ENCODE data around the gene HS3ST5. TPM values are rescaled to one million over a fixed set of nuclear protein-coding genes. Genes with fewer than 3 reads are reported as not detected.

HS3ST5 gene
- total RNA-seq, 4 donors from 2014 or later, result not detected

- intact Hi-C loops (cut with DNase I), result no loop called here
- H3K4me1 ChIP-seq, result no peaks in the 10 kb centered on the region
- H3K36me3 ChIP-seq, result no peaks in the 10 kb centered on the region
- no peaks in the 10 kb centered on the region for H3K9me3 ChIP-seq
- H3K27ac ChIP-seq, result no peak overlapping the region
- no peak overlapping the region for H3K4me3 ChIP-seq
- DNase-seq, result no peak
- no peaks in the 10 kb centered on the region for H3K27me3 ChIP-seq
- WGBS, 2 donors, result 80 to 94% methylated on average over 1 of the region's 1 CpG
- TF ChIP-seq POLR2A (IDR thresholded peaks at IDR 0.05), result no peak
- no peak for TF ChIP-seq CTCF (IDR thresholded peaks at IDR 0.05)
These were observed 278.9 kb downstream of the HS3ST5 start for GRCh38 chr6:114063956-114064355.

GRCh38 chr6:114062199-114062598 lies 280.6 kb downstream of the HS3ST5 start:
- intact Hi-C loops (cut with DNase I), result no loop called here
- TF ChIP-seq CTCF (IDR thresholded peaks at IDR 0.05) (no peak), POLR2A (IDR thresholded peaks at IDR 0.05) (no peak)
- Histone ChIP-seq H3K9me3 (no peaks in the 10 kb centered on the region), H3K4me1 (no peaks in the 10 kb centered on the region), H3K4me3 (no peak overlapping the region), H3K36me3 (no peaks in the 10 kb centered on the region), H3K27ac (no peak overlapping the region), H3K27me3 (no peaks in the 10 kb centered on the region)
- 63 to 70% methylated on average over 5 of the region's 5 CpGs for WGBS, 2 donors
- DNase-seq, result no peak

GRCh38 chr6:114061741-114062140 lies 281.1 kb downstream of the HS3ST5 start:
- no peaks in the 10 kb centered on the region for H3K27me3 ChIP-seq
- TF ChIP-seq CTCF (IDR thresholded peaks at IDR 0.05) (no peak), POLR2A (IDR thresholded peaks at IDR 0.05) (no peak)
- 89 to 97% methylated on average over 3 to 4 of the region's 4 CpGs for WGBS, 2 donors
- H3K27ac ChIP-seq, result no peak overlapping the region
- H3K36me3 ChIP-seq, result no peaks in the 10 kb centered on the region
- H3K4me1 ChIP-seq, result no peaks in the 10 kb centered on the region
- H3K4me3 ChIP-seq, result no peak overlapping the region
- intact Hi-C loops (cut with DNase I), result no loop called here
- no peaks in the 10 kb centered on the region for H3K9me3 ChIP-seq
- no peak for DNase-seq

GRCh38 chr6:114061116-114061515 lies 281.7 kb downstream of the HS3ST5 start:
- DNase-seq, result no peak
- Histone ChIP-seq H3K36me3 (no peaks in the 10 kb centered on the region), H3K4me1 (no peaks in the 10 kb centered on the region), H3K27me3 (no peaks in the 10 kb centered on the region), H3K9me3 (no peaks in the 10 kb centered on the region), H3K27ac (no peak overlapping the region), H3K4me3 (no peak overlapping the region)
- 47 to 55% methylated on average over 1 of the region's 1 CpG for WGBS, 2 donors
- TF ChIP-seq POLR2A (IDR thresholded peaks at IDR 0.05) (no peak), CTCF (IDR thresholded peaks at IDR 0.05) (no peak)
- intact Hi-C loops (cut with DNase I), result no loop called here

GRCh38 chr6:114058435-114058834 lies 284.4 kb downstream of the HS3ST5 start:
- Histone ChIP-seq H3K27me3 (no peaks in the 10 kb centered on the region), H3K27ac (no peak overlapping the region), H3K9me3 (no peaks in the 10 kb centered on the region), H3K36me3 (no peaks in the 10 kb centered on the region), H3K4me3 (no peak overlapping the region), H3K4me1 (no peaks in the 10 kb centered on the region)
- 91 to 93% methylated on average over 4 of the region's 4 CpGs for WGBS, 2 donors
- intact Hi-C loops (cut with DNase I), result no loop called here
- no peak for DNase-seq
- TF ChIP-seq POLR2A (IDR thresholded peaks at IDR 0.05) (no peak), CTCF (IDR thresholded peaks at IDR 0.05) (no peak)

Measured in esophagus squamous epithelium (tissue), 5 donors.